B cell (primary cell): ENCODE data around the gene CAMKK2. TPM values are rescaled to one million over a fixed set of nuclear protein-coding genes. Genes with fewer than 3 reads are reported as not detected.
A peak's percentile ranks its signal among the peaks of the same experiment; 100 is the strongest.

ENCODE experiments used
- ATAC-seq: fragments of 200-7000 bp; cut with Tn5 transposase; one replicate; pipeline ENCODE4 v1.10.0; 2021; ENCODE audit warnings: low read depth, mild to moderate bottlenecking, moderate number of reproducible peaks, moderate library complexity
- CTCF ChIA-PET: fragments of 350-600 bp; sonication (Branson Sonifier 250); formaldehyde crosslinking; loops from one replicate; lab custom pipeline; 2021; ENCODE audit warnings: antibody characterized with exemption, inconsistent platforms; lab: Charles Lee
- POLR2A ChIA-PET: fragments of 350-600 bp; sonication (Branson Sonifier 250); formaldehyde crosslinking; loops from one replicate; lab custom pipeline; 2021; ENCODE audit warnings: antibody characterized with exemption; lab: Charles Lee
- DNase-seq: peaks from one replicate; pipeline ENCODE4 v3.0.0; 2013
- H2AFZ ChIP-seq: 2 replicates; pipeline ENCODE4 v1.6.1; 2012; ENCODE audit warnings: mild to moderate bottlenecking, low read depth, low read length; ENCODE audit not compliant: insufficient read depth, poor library complexity, severe bottlenecking
- H3K27ac ChIP-seq, 2 donors: 1 replicate in 1 of 2; 2 replicates in 1 of 2; pipeline ENCODE4 v1.5.1; 2012 to 2013; ENCODE audit warnings: low read length in 2 of 2, mild to moderate bottlenecking in 2 of 2, moderate library complexity in 1 of 2
- H3K27me3 ChIP-seq, 4 experiments: fragments of 200-600 bp in 1 of 4; sonication (generic) in 1 of 4; replicated peaks in 1 of 4; 1 replicate in 2 of 4; 2 replicates in 2 of 4; pipeline versions ENCODE4 v1.6.1 to v1.7.0; 2013 to 2016; ENCODE audit warnings: low read length in 3 of 4, mild to moderate bottlenecking in 2 of 4, mixed read lengths in 1 of 4, moderate library complexity in 1 of 4; ENCODE audit not compliant: insufficient read depth in 4 of 4, control insufficient read depth in 3 of 4; ENCODE audit errors: control extremely low read depth in 1 of 4
- H3K36me3 ChIP-seq, 2 experiments: replicated peaks in 1 of 2; 1 replicate in 1 of 2; 2 replicates in 1 of 2; pipeline versions ENCODE4 v1.6.1 to v1.7.1; 2013; ENCODE audit warnings: low read length in 1 of 2; ENCODE audit not compliant: insufficient read depth in 2 of 2, control insufficient read depth in 1 of 2; ENCODE audit errors: control extremely low read depth in 1 of 2, extremely low read depth in 1 of 2
- H3K4me1 ChIP-seq, 2 donors: fragments of 200-600 bp in 1 of 2; sonication (generic) in 1 of 2; 1 replicate in 1 of 2; 2 replicates in 1 of 2; pipeline versions ENCODE4 v1.5.1 to v1.6.1; 2013 to 2017; ENCODE audit warnings: low read length in 2 of 2; ENCODE audit not compliant: control insufficient read depth in 2 of 2, insufficient read depth in 2 of 2
- H3K4me2 ChIP-seq: replicated peaks from 2 replicates; pipeline ENCODE3; 2012; ENCODE audit warnings: mild to moderate bottlenecking, low read depth, low read length; ENCODE audit not compliant: poor library complexity, severe bottlenecking
- H3K4me3 ChIP-seq, 5 experiments: fragments of 200-600 bp in 1 of 5; sonication (generic) in 1 of 5; 1 replicate in 3 of 5; 2 replicates in 2 of 5; pipeline versions ENCODE4 v1.5.1 to v1.7.0; 2011 to 2016; ENCODE audit warnings: low read length in 4 of 5, mild to moderate bottlenecking in 4 of 5, low read depth in 2 of 5, control low read depth in 1 of 5, moderate library complexity in 1 of 5; ENCODE audit not compliant: insufficient read depth in 1 of 5; ENCODE audit errors: control extremely low read depth in 1 of 5, extremely low read depth in 1 of 5
- H3K79me2 ChIP-seq: fragments of 200-600 bp; sonication (generic); one replicate; pipeline ENCODE4 v1.6.0; 2016; ENCODE audit warnings: low read length; ENCODE audit not compliant: control insufficient read depth, insufficient read depth
- H3K9ac ChIP-seq: fragments of 200-600 bp; sonication (generic); 2 replicates; pipeline ENCODE4 v1.6.1; 2017; ENCODE audit warnings: mild to moderate bottlenecking, low read length, moderate library complexity
- H3K9me3 ChIP-seq, 3 donors: one replicate each; pipeline versions ENCODE4 v1.6.1 to v1.7.1; 2013; ENCODE audit warnings: low read length in 2 of 3; ENCODE audit not compliant: control insufficient read depth in 2 of 3, insufficient read depth in 1 of 3; ENCODE audit errors: control extremely low read depth in 1 of 3
- H4K20me1 ChIP-seq: 2 replicates; pipeline ENCODE4 v1.6.0; 2012; ENCODE audit warnings: mild to moderate bottlenecking, low read length; ENCODE audit not compliant: insufficient read depth, control insufficient read depth, poor library complexity, severe bottlenecking
- H3K27ac Mint-ChIP-seq: one replicate; pipeline ENCODE4 v1.8.0; 2021; ENCODE audit warnings: mixed read lengths
- H3K27me3 Mint-ChIP-seq: one replicate; pipeline ENCODE4 v1.8.0; 2021; ENCODE audit warnings: mixed read lengths
- H3K4me1 Mint-ChIP-seq: one replicate; pipeline ENCODE4 v1.8.0; 2021; ENCODE audit warnings: mixed read lengths
- H3K4me3 Mint-ChIP-seq: one replicate; pipeline ENCODE4 v1.8.0; 2021; ENCODE audit warnings: mixed read lengths
- H3K9me3 Mint-ChIP-seq: one replicate; pipeline ENCODE4 v1.8.0; 2022; ENCODE audit warnings: mixed read lengths; ENCODE audit not compliant: insufficient read depth
- CTCF ChIP-seq: fragments of 200-600 bp; IDR thresholded peaks from one replicate; pipeline ENCODE4 v1.8.0; 2022; ENCODE audit warnings: antibody characterized with exemption, mild to moderate bottlenecking
- EZH2 ChIP-seq: IDR thresholded peaks from 2 replicates; pipeline ENCODE4 v1.6.1; 2012; ENCODE audit warnings: borderline replicate concordance, low read depth, mild to moderate bottlenecking, moderate library complexity, low read length; ENCODE audit not compliant: insufficient read depth, poor library complexity, severe bottlenecking
- WGBS: methylation state at CpG from one replicate; pipeline ENCODE4 v1.1.5; 2013; ENCODE audit warnings: missing lambda C conversion rate; ENCODE audit not compliant: insufficient coverage; 5-methylcytosine and 5-hydroxymethylcytosine counted together
- intact Hi-C: fragments of 100-400 bp; cut with micrococcal nuclease; formaldehyde crosslinking; loops from one replicate; pipeline ENCODE4 v1.10.0; 2022
- polyA plus RNA-seq: library from polyadenylated mRNA; depleted of rRNA; stranded (reverse); fragments of >200 nt; gene quantifications from 2 replicates; pipeline ENCODE4 v1.2.3, GENCODE V29; 2012
- total RNA-seq, 2 donors: library from RNA; stranded (reverse); fragments of 120-200 nt in 1 of 2; gene quantifications; 1 replicate in 1 of 2; 2 replicates in 1 of 2; pipeline versions ENCODE4 v1.2.3 to v1.2.4, GENCODE V29; 2013 to 2022

The CAMKK2 gene
- total and polyA plus RNA-seq, 2 donors (not counting 1 experiment from before 2014, with no cell fraction given), result 9.7 to 17.1 TPM

- intact Hi-C loops, result no loop called here
- ATAC-seq (no peak), DNase-seq (no peak)
- H3K4me1 ChIP-seq, result no peaks in the 10 kb centered on the region
- H3K4me3 ChIP-seq, result no peak overlapping the region
- 98% methylated on average over 13 of the region's 15 CpGs for WGBS
- ChIA-PET CTCF (no interaction called here), POLR2A (no interaction called here)
- H3K79me2 ChIP-seq, result peaks cover 24% of the 10 kb centered on the region
- Mint-ChIP-seq H3K27ac (no peak overlapping the region), H3K27me3 (no peaks in the 10 kb centered on the region), H3K4me3 (no peak overlapping the region), H3K9me3 (no peaks in the 10 kb centered on the region), H3K4me1 (peaks cover 8% of the 10 kb centered on the region)
- no peak overlapping the region for H3K27ac ChIP-seq
- H3K27me3 ChIP-seq, result no peaks in the 10 kb centered on the region
- no peaks in the 10 kb centered on the region for H3K9me3 ChIP-seq
- TF ChIP-seq CTCF, result no peak
- TF ChIP-seq EZH2, result no peak
- no peak overlapping the region for H3K4me2 ChIP-seq
- no peak overlapping the region for H3K9ac ChIP-seq
- no peak overlapping the region for H2AFZ ChIP-seq
- H3K36me3 ChIP-seq, result no peaks in the 10 kb centered on the region
- no peaks in the 10 kb centered on the region for H4K20me1 ChIP-seq
Measured at GRCh38 chr12:121278169-121279070, 18.1 kb downstream of the CAMKK2 start.

GRCh38 chr12:121277374-121277759 lies 19.1 kb downstream of the CAMKK2 start:
- H3K4me3 Mint-ChIP-seq, result no peak overlapping the region
- POLR2A ChIA-PET, result interaction anchor here (0.6 kb wide), 1 partner anchor 12 kb away, joined by 3 read pairs; no protein-coding TSS in a partner anchor
- intact Hi-C loops, result no loop called here
- ATAC-seq, result peak; percentile 24
- no peaks in the 10 kb centered on the region for H3K9me3 Mint-ChIP-seq
- H3K9ac ChIP-seq, result no peak overlapping the region
- no peak overlapping the region for H3K4me2 ChIP-seq
- no peak overlapping the region for H3K27ac ChIP-seq
- no peak overlapping the region for H3K4me3 ChIP-seq
- no peak overlapping the region for H2AFZ ChIP-seq
- peaks cover 0 to 3% of the 10 kb centered on the region in 2 experiments for H3K36me3 ChIP-seq
- peak overlapping the region; percentile 51 for H3K27ac Mint-ChIP-seq
- H3K4me1 ChIP-seq, result no peaks in the 10 kb centered on the region
- CTCF ChIA-PET, result interaction anchor here (1.0 kb wide), 1 partner anchor 165 kb away, joined by 3 read pairs; no protein-coding TSS in a partner anchor
- H3K27me3 ChIP-seq, result no peaks in the 10 kb centered on the region
- 92% methylated on average over 2 of the region's 6 CpGs for WGBS
- TF ChIP-seq CTCF, result no peak
- TF ChIP-seq EZH2, result no peak
- H3K79me2 ChIP-seq, result peaks cover 18% of the 10 kb centered on the region
- H3K9me3 ChIP-seq, result no peaks in the 10 kb centered on the region
- H3K27me3 Mint-ChIP-seq, result no peaks in the 10 kb centered on the region
- H3K4me1 Mint-ChIP-seq, result peaks cover 8% of the 10 kb centered on the region
- no peak for DNase-seq
- H4K20me1 ChIP-seq, result no peaks in the 10 kb centered on the region
